Endothelial cell of umbilical vein (primary cell): ENCODE measurements around the gene PPP1R15B. TPM values are rescaled to one million over a fixed set of nuclear protein-coding genes. Genes with fewer than 3 reads are reported as not detected.

Experiments
- BruUV-seq: library from RNA; stranded (reverse); fragments of 400-500 nt; replicated peaks from 2 replicates; lab custom pipeline; 2021; lab: Mats Ljungman, UMichigan
- CTCF ChIA-PET: fragments of 300-600, 350-600 bp; sonication (Branson Sonifier 250); formaldehyde crosslinking; loops from one replicate; lab custom pipeline; 2021; ENCODE audit warnings: antibody characterized with exemption, inconsistent platforms; lab: Charles Lee
- POLR2A ChIA-PET: fragments of 300-600, 350-600 bp; sonication (Branson Sonifier 250); formaldehyde crosslinking; loops from one replicate; lab custom pipeline; 2021; ENCODE audit warnings: antibody characterized with exemption, inconsistent platforms; lab: Charles Lee
- DNase-seq: peaks from one replicate; pipeline ENCODE4 v3.0.0-alpha.2; 2011; ENCODE audit warnings: low read depth, low spot score
- FAIRE-seq: peaks from 2 replicates; lab custom pipeline; 2011; peaks lifted over from hg19 to GRCh38; lab: Jason Lieb, UNC
- H2AFZ ChIP-seq: 2 replicates; pipeline ENCODE4 v1.6.0; 2012; ENCODE audit warnings: low read depth, low read length, control low read depth, inconsistent platforms
- H3K27ac ChIP-seq: 2 replicates; pipeline ENCODE4 v1.5.1; 2011; ENCODE audit warnings: low read depth, mild to moderate bottlenecking, control low read depth, low read length, moderate library complexity; ENCODE audit not compliant: insufficient read depth
- H3K27me3 ChIP-seq, 2 experiments: 2 replicates each; pipeline versions ENCODE4 v1.6.0 to v1.6.1; 2011; ENCODE audit warnings: low read length in 2 of 2, mixed read lengths in 1 of 2; ENCODE audit not compliant: control insufficient read depth in 2 of 2, insufficient read depth in 2 of 2
- H3K36me3 ChIP-seq, 2 experiments: 2 replicates in 1 of 2; 3 replicates in 1 of 2; pipeline ENCODE4 v1.5.1; 2011; ENCODE audit warnings: low read length in 2 of 2, mild to moderate bottlenecking in 1 of 2, moderate library complexity in 1 of 2; ENCODE audit not compliant: control insufficient read depth in 2 of 2, insufficient read depth in 2 of 2; ENCODE audit errors: extremely low read depth in 1 of 2
- H3K4me1 ChIP-seq: 3 replicates; pipeline ENCODE4 v1.5.1; 2011; ENCODE audit warnings: mild to moderate bottlenecking, low read length; ENCODE audit not compliant: control insufficient read depth, insufficient read depth; ENCODE audit errors: extremely low read depth
- H3K4me2 ChIP-seq: 2 replicates; pipeline ENCODE4 v1.6.1; 2011; ENCODE audit warnings: low read length, control low read depth, mixed read lengths; ENCODE audit not compliant: insufficient read depth
- H3K4me3 ChIP-seq, 3 experiments: fragments of 200-600 bp in 1 of 3; sonication (generic), shearing (Covaris generic) in 1 of 3; replicated peaks in 1 of 3; 2 replicates each; pipeline ENCODE4 v1.5.1; 2011 to 2016; ENCODE audit warnings: control low read depth in 3 of 3, low read length in 3 of 3, mild to moderate bottlenecking in 2 of 3, inconsistent platforms in 1 of 3, low read depth in 1 of 3, moderate library complexity in 1 of 3; ENCODE audit not compliant: insufficient read depth in 1 of 3
- H3K79me2 ChIP-seq: 2 replicates; pipeline ENCODE4 v1.6.0; 2012; ENCODE audit warnings: low read length, inconsistent platforms; ENCODE audit not compliant: control insufficient read depth, insufficient read depth
- H3K9ac ChIP-seq: replicated peaks from 2 replicates; pipeline ENCODE3; 2011; ENCODE audit warnings: low read length, control low read depth; ENCODE audit not compliant: insufficient read depth; ENCODE audit errors: extremely low read depth
- H3K9me1 ChIP-seq: replicated peaks from 3 replicates; pipeline ENCODE4 v1.6.0; 2011; ENCODE audit warnings: mild to moderate bottlenecking, low read length; ENCODE audit not compliant: control insufficient read depth, insufficient read depth; ENCODE audit errors: extremely low read depth
- H3K9me3 ChIP-seq: replicated peaks from 2 replicates; pipeline ENCODE4 v1.5.1; 2012; ENCODE audit warnings: low read length, inconsistent platforms; ENCODE audit not compliant: control insufficient read depth, insufficient read depth
- H4K20me1 ChIP-seq: replicated peaks from 2 replicates; pipeline ENCODE3; 2011; ENCODE audit warnings: mild to moderate bottlenecking, low read length; ENCODE audit not compliant: control insufficient read depth, insufficient read depth; ENCODE audit errors: extremely low read depth
- CTCF ChIP-seq, 2 donors: IDR thresholded peaks; 1 replicate in 1 of 2; 2 replicates in 1 of 2; pipeline ENCODE4 v1.5.1; 2011; ENCODE audit warnings: low read length in 2 of 2, mild to moderate bottlenecking in 2 of 2, moderate library complexity in 2 of 2, control low read depth in 1 of 2, inconsistent platforms in 1 of 2, low read depth in 1 of 2; ENCODE audit not compliant: insufficient read depth in 1 of 2; ENCODE audit errors: extremely low read depth in 1 of 2
- MAX ChIP-seq: IDR thresholded peaks from 2 replicates; pipeline ENCODE4 v1.6.1; 2011; ENCODE audit not compliant: insufficient read depth, insufficient read length
- dilution Hi-C: fragments of 300-500 bp; cut with MboI; formaldehyde crosslinking; loops from one replicate; pipeline ENCODE4 v1.15.0; 2019; ENCODE audit warnings: low sequenced_read_pairs; ENCODE audit not compliant: extremely low pct_ligation_motif_present
- intact Hi-C: fragments of 100-400 bp; cut with micrococcal nuclease; formaldehyde crosslinking; loops from one replicate; pipeline ENCODE4 v1.10.0; 2022
- polyA plus RNA-seq, 4 experiments: library from polyadenylated mRNA; depleted of rRNA in 3 of 4; stranded (reverse) in 3 of 4; unstranded in 1 of 4; fragments of >200 nt; gene quantifications; 2 replicates each; pipeline versions ENCODE4 v1.2.1 to v1.2.3, GENCODE V29; 2011 to 2012; ENCODE audit warnings: missing spikeins in 1 of 4
- total RNA-seq: library from RNA; stranded (reverse); gene quantifications from 2 replicates; pipeline ENCODE4 v1.2.3, GENCODE V29; 2021

Gene PPP1R15B
- total and polyA plus RNA-seq, 2 donors (not counting 3 experiments of a cell fraction or from before 2014, with no cell fraction given): 16.8 to 39.8 TPM

GRCh38 chr1:204357551-204358490 is 53.8 kb downstream of the PPP1R15B start:
- Histone ChIP-seq H3K4me3 (no peak overlapping the region), H3K27ac (no peak overlapping the region), H3K36me3 (no peaks in the 10 kb centered on the region), H2AFZ (peak overlapping the region; percentile 43), H3K9me1 (no peaks in the 10 kb centered on the region), H4K20me1 (no peaks in the 10 kb centered on the region), H3K4me2 (no peak overlapping the region), H3K4me1 (peaks cover 47% of the 10 kb centered on the region), H3K27me3 (no peaks in the 10 kb centered on the region), H3K9ac (no peak overlapping the region), H3K79me2 (no peaks in the 10 kb centered on the region), H3K9me3 (no peaks in the 10 kb centered on the region)
- dilution Hi-C loops (no loop called here), intact Hi-C loops (no loop called here)
- ChIA-PET CTCF (interaction anchor here (0.7 to 9.5 kb wide), 13 partner anchors 14 to 227 kb away, joined by 3 to 318 read pairs (median 5); partner anchors contain the start of genes GOLT1A and REN), POLR2A (interaction anchor here (0.6 kb wide), 1 partner anchor 45 kb away, joined by 3 read pairs; no protein-coding TSS in a partner anchor)
- DNase-seq (peak; percentile 49), FAIRE-seq (peak; percentile 87)
- peak in 1 of 2 donors; percentile 33 for TF ChIP-seq CTCF (IDR thresholded peaks at IDR 0.05; ENCODE audit: extremely low read depth in 1 of 2, insufficient read depth in 1 of 2, low read depth in 1 of 2, low read length in 2 of 2)
- no peak for TF ChIP-seq MAX
- no TSS peak for BruUV-seq
